Stomach (tissue), 4 donors: Measurements from ENCODE around the gene OMP.

Experiments
- POLR2A ChIP-seq, 4 donors: fragments of 450-650 bp; IDR thresholded peaks; one replicate each; pipeline ENCODE4 v1.6.1; 2016; ENCODE audit warnings: antibody characterized with exemption in 4 of 4, control low read depth in 2 of 4, mild to moderate bottlenecking in 1 of 4, moderate library complexity in 1 of 4
- POLR2AphosphoS5 ChIP-seq, 3 donors: sonication (generic); formaldehyde crosslinking; IDR thresholded peaks; one replicate each; pipeline ENCODE4 v1.6.1; 2016; ENCODE audit warnings: antibody characterized with exemption in 3 of 3

DNA sequence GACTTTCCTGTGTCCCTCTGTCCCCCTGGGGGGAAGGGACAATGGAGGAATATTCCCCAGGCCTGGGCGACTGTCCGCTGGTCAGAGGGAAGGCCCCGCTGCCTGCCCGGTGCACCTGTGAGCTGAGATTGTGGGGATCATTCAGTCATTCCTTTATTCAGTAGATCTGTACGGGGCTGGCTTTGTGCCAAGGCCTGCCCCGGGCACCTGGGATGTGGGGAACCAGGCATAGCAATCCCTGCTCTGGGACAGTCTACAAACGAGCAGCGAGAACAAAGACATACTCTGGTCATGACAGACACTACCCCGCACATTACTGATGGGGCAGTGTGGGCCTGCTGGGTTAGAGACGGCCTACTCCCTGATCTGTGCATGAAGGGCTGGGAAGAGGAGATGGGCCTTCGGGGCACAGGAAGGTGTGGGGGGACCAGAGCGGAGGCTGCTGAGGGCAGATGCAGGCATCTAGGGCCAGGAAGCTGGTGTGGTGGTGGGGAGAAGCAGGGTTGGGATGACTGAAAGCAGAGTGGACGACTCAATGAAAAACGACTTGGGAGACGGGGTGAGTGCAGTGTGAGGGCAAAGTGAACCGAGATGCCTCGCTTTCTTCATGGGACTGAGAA, 23.6 kb downstream of the OMP start:
- TF ChIP-seq POLR2A (IDR thresholded peaks at IDR 0.05) (no peak), POLR2AphosphoS5 (IDR thresholded peaks at IDR 0.05) (no peak)
